OCI-LY7 (cell line): ENCODE results near the gene PHIP. TPM values are rescaled to one million over a fixed set of nuclear protein-coding genes. Genes with fewer than 3 reads are reported as not detected.

Source experiments
- BruUV-seq: library from RNA; stranded (reverse); fragments of 400-500 nt; replicated peaks from 2 replicates; lab custom pipeline; 2021; lab: Mats Ljungman, UMichigan
- CTCF ChIA-PET: fragments of 300-600 bp; sonication (Branson Sonifier 250); formaldehyde crosslinking; loops from one replicate; lab custom pipeline; 2022; ENCODE audit warnings: antibody characterized with exemption; ENCODE audit not compliant: unreplicated experiment; lab: Charles Lee
- POLR2A ChIA-PET: fragments of 300-600 bp; sonication (Branson Sonifier 250); formaldehyde crosslinking; loops from one replicate; lab custom pipeline; 2022; ENCODE audit warnings: antibody characterized with exemption; lab: Charles Lee
- DNase-seq: peaks from one replicate; pipeline ENCODE4 v3.0.0-alpha.2; 2015; ENCODE audit warnings: low spot score
- H2AFZ ChIP-seq: fragments of 200-600 bp; sonication (generic), shearing (Covaris generic); 2 replicates; pipeline ENCODE4 v1.6.1; 2014; ENCODE audit warnings: mild to moderate bottlenecking, antibody characterized with exemption, low read length, moderate library complexity
- H3K27ac ChIP-seq: fragments of 200-600 bp; sonication (generic); 2 replicates; pipeline ENCODE4 v1.5.1; 2014; ENCODE audit warnings: mixed run types, low read depth, mild to moderate bottlenecking, moderate library complexity, low read length, inconsistent platforms; ENCODE audit not compliant: poor library complexity, severe bottlenecking
- H3K36me3 ChIP-seq: fragments of 200-600 bp; sonication (generic); 2 replicates; pipeline ENCODE4 v1.6.1; 2014; ENCODE audit warnings: mild to moderate bottlenecking, antibody characterized with exemption, low read length, moderate library complexity, mixed read lengths; ENCODE audit not compliant: insufficient read depth
- H3K4me1 ChIP-seq: fragments of 200-600 bp; sonication (generic); 2 replicates; pipeline ENCODE4 v1.5.1; 2014; ENCODE audit warnings: mild to moderate bottlenecking, low read length; ENCODE audit not compliant: insufficient read depth, poor library complexity, severe bottlenecking
- H3K4me2 ChIP-seq: fragments of 200-600 bp; sonication (generic); 2 replicates; pipeline ENCODE4 v1.6.1; 2014; ENCODE audit warnings: mild to moderate bottlenecking, low read length
- H3K4me3 ChIP-seq: fragments of 200-600 bp; sonication (generic); 2 replicates; pipeline ENCODE4 v1.5.1; 2014; ENCODE audit warnings: mild to moderate bottlenecking, low read depth, low read length; ENCODE audit not compliant: poor library complexity, severe bottlenecking
- H3K79me2 ChIP-seq: fragments of 200-600 bp; sonication (generic); 2 replicates; pipeline ENCODE4 v1.6.1; 2016; ENCODE audit warnings: low read depth, mild to moderate bottlenecking, low read length, moderate library complexity, mixed read lengths; ENCODE audit not compliant: insufficient read depth
- H3K9me2 ChIP-seq: fragments of 200-600 bp; sonication (generic); 2 replicates; pipeline ENCODE4 v1.6.1; 2016; ENCODE audit warnings: mild to moderate bottlenecking, low read length, mixed read lengths; ENCODE audit not compliant: insufficient read depth
- H3K9me3 ChIP-seq: fragments of 200-600 bp; sonication (generic); 2 replicates; pipeline ENCODE4 v1.6.1; 2014; ENCODE audit warnings: mild to moderate bottlenecking, mixed run types, low read length, mixed read lengths
- H4K20me1 ChIP-seq: fragments of 200-600 bp; sonication (generic); 2 replicates; pipeline ENCODE4 v1.6.1; 2014; ENCODE audit warnings: mild to moderate bottlenecking, antibody characterized with exemption, low read length, moderate library complexity, mixed read lengths; ENCODE audit not compliant: insufficient read depth
- EZH2phosphoT487 ChIP-seq: fragments of 200-600 bp; sonication (generic); IDR thresholded peaks from 2 replicates; pipeline ENCODE4 v1.6.1; 2018; ENCODE audit warnings: low read depth, borderline replicate concordance, mild to moderate bottlenecking, mixed run types, antibody characterized with exemption, low read length, moderate library complexity, mixed read lengths
- intact Hi-C: fragments of 100-400 bp; cut with micrococcal nuclease; formaldehyde crosslinking; loops from one replicate; pipeline ENCODE4 v1.10.0; 2022; ENCODE audit not compliant: unreplicated experiment
- total RNA-seq, 2 experiments: library from RNA; depleted of rRNA in 1 of 2; stranded (reverse); fragments of >200 nt in 1 of 2; shearing (Covaris generic) in 1 of 2; gene quantifications; 2 replicates each; pipeline ENCODE4 v1.2.3, GENCODE V29; 2014 to 2022
- TF ChIP-seq, protein P1 (sequence below): fragments of 200-600 bp; sonication (generic); conservative IDR thresholded peaks from 2 replicates; pipeline ENCODE4 v1.5.1; 2014; ENCODE audit warnings: mild to moderate bottlenecking, antibody characterized with exemption, low read length, moderate library complexity, mixed read lengths

PHIP gene
- total RNA-seq, 2 experiments from 2014 or later = 32.1 to 46.6 TPM

DNA sequence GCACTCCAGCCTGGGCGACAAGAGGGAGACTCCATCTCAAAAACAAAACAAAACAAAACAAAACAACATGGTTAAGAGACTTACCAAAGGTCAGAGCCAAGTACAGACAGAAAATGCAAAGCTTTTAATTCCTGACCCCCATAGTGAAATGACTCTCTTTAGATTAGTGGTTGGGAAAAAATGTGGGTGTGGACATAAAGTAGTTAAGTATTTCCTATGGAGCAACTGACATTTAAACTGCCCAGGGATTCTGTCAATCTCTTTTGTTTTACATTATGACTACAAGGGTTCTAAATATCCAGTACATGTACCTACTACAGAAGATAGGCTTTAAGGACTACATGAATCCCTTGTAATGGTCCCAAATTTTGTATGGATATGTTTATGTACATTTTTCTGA, 135.6 kb downstream of the PHIP start:
- BruUV-seq = no TSS peak
- CTCF ChIA-PET = no interaction called here
- H3K79me2 ChIP-seq = no peaks in the 10 kb centered on the region
- H3K4me1 ChIP-seq = no peaks in the 10 kb centered on the region
- no peak overlapping the region for H3K4me2 ChIP-seq
- no peaks in the 10 kb centered on the region for H3K9me3 ChIP-seq
- no peak overlapping the region for H3K4me3 ChIP-seq
- intact Hi-C loops = no loop called here
- no peak for DNase-seq
- no peak overlapping the region for H2AFZ ChIP-seq
- no peaks in the 10 kb centered on the region for H4K20me1 ChIP-seq
- H3K27ac ChIP-seq = no peak overlapping the region
- TF ChIP-seq, protein P1, sequence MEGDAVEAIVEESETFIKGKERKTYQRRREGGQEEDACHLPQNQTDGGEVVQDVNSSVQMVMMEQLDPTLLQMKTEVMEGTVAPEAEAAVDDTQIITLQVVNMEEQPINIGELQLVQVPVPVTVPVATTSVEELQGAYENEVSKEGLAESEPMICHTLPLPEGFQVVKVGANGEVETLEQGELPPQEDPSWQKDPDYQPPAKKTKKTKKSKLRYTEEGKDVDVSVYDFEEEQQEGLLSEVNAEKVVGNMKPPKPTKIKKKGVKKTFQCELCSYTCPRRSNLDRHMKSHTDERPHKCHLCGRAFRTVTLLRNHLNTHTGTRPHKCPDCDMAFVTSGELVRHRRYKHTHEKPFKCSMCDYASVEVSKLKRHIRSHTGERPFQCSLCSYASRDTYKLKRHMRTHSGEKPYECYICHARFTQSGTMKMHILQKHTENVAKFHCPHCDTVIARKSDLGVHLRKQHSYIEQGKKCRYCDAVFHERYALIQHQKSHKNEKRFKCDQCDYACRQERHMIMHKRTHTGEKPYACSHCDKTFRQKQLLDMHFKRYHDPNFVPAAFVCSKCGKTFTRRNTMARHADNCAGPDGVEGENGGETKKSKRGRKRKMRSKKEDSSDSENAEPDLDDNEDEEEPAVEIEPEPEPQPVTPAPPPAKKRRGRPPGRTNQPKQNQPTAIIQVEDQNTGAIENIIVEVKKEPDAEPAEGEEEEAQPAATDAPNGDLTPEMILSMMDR = no peak
- no peak for TF ChIP-seq EZH2phosphoT487
- POLR2A ChIA-PET = no interaction called here
- H3K9me2 ChIP-seq = no peaks in the 10 kb centered on the region
- peaks cover 96% of the 10 kb centered on the region for H3K36me3 ChIP-seq

DNA sequence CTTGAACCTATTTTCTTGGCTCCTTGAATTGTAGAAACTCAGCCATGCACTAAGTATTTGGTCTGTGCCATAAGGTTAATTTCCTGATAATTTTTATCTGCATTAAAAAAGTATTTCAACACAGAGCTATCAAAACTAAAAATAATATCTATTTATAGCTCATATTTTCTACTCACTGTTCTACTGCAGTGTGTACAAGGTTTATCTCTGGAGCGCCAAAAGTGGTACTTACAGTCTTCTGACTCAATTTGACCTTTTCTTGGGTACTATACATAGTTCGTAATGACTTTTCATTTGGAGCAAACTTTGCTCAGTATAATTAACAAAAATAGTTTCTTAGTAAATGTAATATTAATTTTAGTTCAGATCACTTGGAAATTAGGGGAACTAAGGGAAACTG, 141.5 kb downstream of the PHIP start:
- no peaks in the 10 kb centered on the region for H3K9me3 ChIP-seq
- no peak overlapping the region for H3K4me3 ChIP-seq
- no peaks in the 10 kb centered on the region for H3K4me1 ChIP-seq
- ChIA-PET CTCF (no interaction called here), POLR2A (interaction anchor here (0.6 to 1.9 kb wide), 6 partner anchors 9 to 139 kb away, joined by 3 to 7 read pairs (median 4); no protein-coding TSS in a partner anchor)
- no peak for DNase-seq
- no peaks in the 10 kb centered on the region for H3K79me2 ChIP-seq
- intact Hi-C loops = no loop called here
- no peak overlapping the region for H2AFZ ChIP-seq
- H3K9me2 ChIP-seq = no peaks in the 10 kb centered on the region
- no peak overlapping the region for H3K4me2 ChIP-seq
- H4K20me1 ChIP-seq = no peaks in the 10 kb centered on the region
- no peak overlapping the region for H3K27ac ChIP-seq
- BruUV-seq = no TSS peak
- H3K36me3 ChIP-seq = peaks cover 58% of the 10 kb centered on the region
- TF ChIP-seq, protein P1 = no peak

DNA sequence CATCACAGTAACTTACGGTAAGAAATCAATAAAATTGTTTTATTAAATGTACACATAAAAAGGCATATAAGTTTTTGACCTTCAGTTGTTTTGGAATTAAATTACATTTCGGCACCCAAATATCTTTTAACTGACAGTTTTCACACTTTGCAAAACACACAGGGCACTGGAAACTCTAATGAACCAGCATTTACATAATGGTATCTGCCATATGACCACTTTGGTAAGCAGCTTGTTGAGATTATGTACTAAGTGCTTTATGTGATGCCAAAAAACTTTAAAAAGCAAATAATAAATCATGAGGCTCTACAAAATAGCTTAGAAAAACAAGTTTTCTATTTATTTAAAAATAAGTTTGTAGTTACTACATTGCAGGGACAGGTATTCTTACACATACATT, 142.5 kb downstream of the PHIP start:
- peaks cover 48% of the 10 kb centered on the region for H3K36me3 ChIP-seq
- no peak overlapping the region for H3K4me2 ChIP-seq
- no TSS peak for BruUV-seq
- ChIA-PET POLR2A (interaction anchor here (0.9 to 1.9 kb wide), 4 partner anchors 10 to 129 kb away, joined by 3 to 7 read pairs (median 4); no protein-coding TSS in a partner anchor), CTCF (no interaction called here)
- TF ChIP-seq, protein P1 = no peak
- TF ChIP-seq EZH2phosphoT487 = no peak
- no peak overlapping the region for H2AFZ ChIP-seq
- H3K4me3 ChIP-seq = no peak overlapping the region
- H3K27ac ChIP-seq = no peak overlapping the region
- intact Hi-C loops = no loop called here
- no peaks in the 10 kb centered on the region for H4K20me1 ChIP-seq
- H3K79me2 ChIP-seq = no peaks in the 10 kb centered on the region
- H3K9me2 ChIP-seq = no peaks in the 10 kb centered on the region
- no peaks in the 10 kb centered on the region for H3K9me3 ChIP-seq
- no peaks in the 10 kb centered on the region for H3K4me1 ChIP-seq
- no peak for DNase-seq
